ENCODE data around the gene ACTRT3. TPM values are rescaled to one million over a fixed set of nuclear protein-coding genes. Genes with fewer than 3 reads are reported as not detected.
"Not testable (repeated sequence)": the region's sequence is repeated elsewhere in the genome, so short reads cannot be mapped to it uniquely, and the experiment has no call there.

The ACTRT3 gene
- total RNA-seq, 1 donor from 2014 or later, result 2.6 TPM

DNA sequence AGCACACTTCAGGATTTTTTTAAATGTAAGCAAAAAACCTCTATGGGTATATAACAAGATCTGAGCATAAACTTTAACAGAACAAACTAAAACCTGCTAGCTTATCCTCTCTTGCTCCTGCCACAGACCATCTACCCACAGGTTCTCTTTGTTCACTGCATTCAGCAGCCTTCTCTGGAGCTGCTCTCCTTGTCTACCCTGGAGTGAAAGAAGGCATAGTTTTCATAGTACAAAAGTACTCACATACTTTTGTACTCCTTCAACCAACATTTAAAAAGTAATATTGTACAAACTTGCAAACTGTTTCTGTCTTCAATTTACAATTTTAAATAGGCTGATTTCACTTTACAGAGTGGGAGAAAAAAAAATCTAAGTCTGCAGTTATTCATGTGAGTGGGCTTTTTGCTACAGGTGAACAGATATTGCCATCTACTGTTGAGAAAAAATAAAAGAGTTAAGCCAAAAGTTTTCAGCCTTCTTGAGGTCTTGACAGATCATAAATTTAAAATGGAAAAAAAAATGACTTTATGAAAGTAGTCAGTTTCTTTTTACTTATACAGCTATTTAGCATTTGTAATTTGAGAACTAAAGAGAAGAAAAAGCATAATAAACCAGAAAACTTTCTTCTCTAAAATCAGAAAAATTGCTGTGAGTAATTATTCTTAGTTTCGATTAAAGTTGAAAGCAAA, 24.9 kb downstream of the ACTRT3 start:
- Mint-ChIP-seq H3K4me1 (ENCODE audit: unreplicated experiment) (no peaks in the 10 kb centered on the region), H3K9me3 (ENCODE audit: unreplicated experiment) (no peaks in the 10 kb centered on the region), H3K27me3 (ENCODE audit: unreplicated experiment) (no peaks in the 10 kb centered on the region), H3K4me3 (ENCODE audit: unreplicated experiment) (no peak overlapping the region), H3K36me3 (ENCODE audit: low read depth, unreplicated experiment) (no peaks in the 10 kb centered on the region), H3K27ac (ENCODE audit: unreplicated experiment) (no peak overlapping the region)
- DNase-seq (ENCODE audit: low spot score), result no peak
- TF ChIP-seq, protein P1, sequence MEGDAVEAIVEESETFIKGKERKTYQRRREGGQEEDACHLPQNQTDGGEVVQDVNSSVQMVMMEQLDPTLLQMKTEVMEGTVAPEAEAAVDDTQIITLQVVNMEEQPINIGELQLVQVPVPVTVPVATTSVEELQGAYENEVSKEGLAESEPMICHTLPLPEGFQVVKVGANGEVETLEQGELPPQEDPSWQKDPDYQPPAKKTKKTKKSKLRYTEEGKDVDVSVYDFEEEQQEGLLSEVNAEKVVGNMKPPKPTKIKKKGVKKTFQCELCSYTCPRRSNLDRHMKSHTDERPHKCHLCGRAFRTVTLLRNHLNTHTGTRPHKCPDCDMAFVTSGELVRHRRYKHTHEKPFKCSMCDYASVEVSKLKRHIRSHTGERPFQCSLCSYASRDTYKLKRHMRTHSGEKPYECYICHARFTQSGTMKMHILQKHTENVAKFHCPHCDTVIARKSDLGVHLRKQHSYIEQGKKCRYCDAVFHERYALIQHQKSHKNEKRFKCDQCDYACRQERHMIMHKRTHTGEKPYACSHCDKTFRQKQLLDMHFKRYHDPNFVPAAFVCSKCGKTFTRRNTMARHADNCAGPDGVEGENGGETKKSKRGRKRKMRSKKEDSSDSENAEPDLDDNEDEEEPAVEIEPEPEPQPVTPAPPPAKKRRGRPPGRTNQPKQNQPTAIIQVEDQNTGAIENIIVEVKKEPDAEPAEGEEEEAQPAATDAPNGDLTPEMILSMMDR (IDR thresholded peaks at IDR 0.05; ENCODE audit: unreplicated experiment), result no peak

DNA sequence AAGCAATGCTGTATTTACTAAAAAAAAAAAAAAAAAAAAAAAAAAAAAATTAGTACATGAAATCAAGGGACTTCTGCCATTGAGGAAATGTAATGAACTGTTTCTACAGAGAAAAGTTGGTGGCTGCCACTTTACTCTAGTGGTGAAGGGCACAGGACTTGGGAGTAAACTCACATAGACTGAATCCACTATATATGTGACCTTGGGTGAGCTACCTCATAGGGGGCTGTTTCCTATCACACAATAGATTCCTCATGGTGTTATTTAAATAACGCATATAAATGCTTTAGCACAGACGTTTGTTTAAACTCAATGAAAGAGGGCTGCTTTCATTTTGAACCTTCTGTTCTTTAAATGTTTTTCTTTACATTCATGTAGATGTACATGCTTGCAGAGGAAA, 30.3 kb downstream of the ACTRT3 start:
- Mint-ChIP-seq H3K27me3 (ENCODE audit: unreplicated experiment) (peaks cover 2% of the 10 kb centered on the region), H3K9me3 (ENCODE audit: unreplicated experiment) (no peaks in the 10 kb centered on the region), H3K4me1 (ENCODE audit: unreplicated experiment) (no peaks in the 10 kb centered on the region), H3K4me3 (ENCODE audit: unreplicated experiment) (no peak overlapping the region), H3K36me3 (ENCODE audit: low read depth, unreplicated experiment) (no peaks in the 10 kb centered on the region), H3K27ac (ENCODE audit: unreplicated experiment) (no peak overlapping the region)
- TF ChIP-seq, protein P1 (IDR thresholded peaks at IDR 0.05; ENCODE audit: unreplicated experiment), result no peak
- DNase-seq (ENCODE audit: low spot score), result no peak

DNA sequence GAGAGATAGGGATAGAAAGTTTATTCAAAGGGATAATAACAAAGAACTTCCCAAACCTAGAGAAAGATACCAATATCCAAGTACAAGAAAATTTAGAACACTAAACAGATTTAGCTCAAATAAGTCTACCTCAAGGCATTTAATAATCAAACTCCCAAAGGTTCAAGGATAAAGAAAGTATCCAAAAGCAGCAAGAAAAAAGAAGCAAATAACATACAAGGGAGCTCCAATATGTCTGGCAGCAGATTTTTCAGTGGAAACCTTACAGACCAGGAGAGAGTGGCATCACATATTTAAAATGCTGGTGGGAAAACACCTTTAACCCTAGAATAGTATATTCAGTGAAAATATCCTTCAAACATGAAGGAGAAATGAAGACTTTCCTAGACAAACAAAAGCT, 37.5 kb downstream of the ACTRT3 start:
- H3K36me3 Mint-ChIP-seq (ENCODE audit: low read depth, unreplicated experiment); H3K27ac Mint-ChIP-seq (ENCODE audit: unreplicated experiment); H3K4me3 Mint-ChIP-seq (ENCODE audit: unreplicated experiment); H3K4me1 Mint-ChIP-seq (ENCODE audit: unreplicated experiment); H3K27me3 Mint-ChIP-seq (ENCODE audit: unreplicated experiment); H3K9me3 Mint-ChIP-seq (ENCODE audit: unreplicated experiment); DNase-seq (ENCODE audit: low spot score): not testable (repeated sequence)

DNA sequence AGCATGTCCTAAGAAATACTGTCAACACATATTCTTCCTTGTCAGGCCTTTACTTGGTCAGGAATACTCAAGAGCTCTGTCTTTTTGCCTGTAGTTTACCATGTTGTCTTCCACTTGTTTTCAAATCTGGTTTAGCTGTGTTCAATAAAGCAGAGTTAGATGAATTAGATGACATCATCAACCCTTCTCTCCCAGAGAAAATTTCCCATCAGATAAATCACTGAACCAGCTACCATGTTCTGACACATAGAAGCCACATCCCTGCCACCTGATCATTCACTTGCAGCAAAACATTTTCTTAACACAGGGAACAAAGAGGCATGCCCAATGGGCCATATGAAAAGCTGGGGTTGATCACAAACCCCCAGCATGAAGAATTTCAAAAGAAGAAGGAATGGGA, 46.6 kb downstream of the ACTRT3 start:
- Mint-ChIP-seq H3K36me3 (ENCODE audit: low read depth, unreplicated experiment) (no peaks in the 10 kb centered on the region), H3K9me3 (ENCODE audit: unreplicated experiment) (no peaks in the 10 kb centered on the region), H3K27ac (ENCODE audit: unreplicated experiment) (no peak overlapping the region), H3K4me1 (ENCODE audit: unreplicated experiment) (no peaks in the 10 kb centered on the region), H3K4me3 (ENCODE audit: unreplicated experiment) (no peak overlapping the region), H3K27me3 (ENCODE audit: unreplicated experiment) (peaks cover 1% of the 10 kb centered on the region)
- DNase-seq (ENCODE audit: low spot score), result no peak
- TF ChIP-seq, protein P1 (IDR thresholded peaks at IDR 0.05; ENCODE audit: unreplicated experiment), result no peak

DNA sequence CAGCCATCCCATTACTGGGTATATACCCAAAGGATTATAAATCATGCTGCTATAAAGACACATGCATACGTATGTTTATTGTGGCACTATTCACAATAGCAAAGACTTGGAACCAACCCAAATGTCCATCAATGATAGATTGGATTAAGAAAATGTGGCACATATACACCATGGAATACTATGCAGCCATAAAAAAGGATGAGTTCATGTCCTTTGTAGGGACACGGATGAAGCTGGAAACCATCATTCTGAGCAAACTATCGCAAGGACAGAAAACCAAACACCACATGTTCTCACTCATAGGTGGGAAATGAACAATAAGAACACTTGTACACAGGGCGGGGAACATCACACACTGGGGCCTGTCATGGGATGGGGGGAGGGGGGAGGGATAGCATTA, 50.9 kb downstream of the ACTRT3 start:
- not testable (repeated sequence) for H3K4me3 Mint-ChIP-seq (ENCODE audit: unreplicated experiment); DNase-seq (ENCODE audit: low spot score); H3K27ac Mint-ChIP-seq (ENCODE audit: unreplicated experiment); H3K36me3 Mint-ChIP-seq (ENCODE audit: low read depth, unreplicated experiment); H3K27me3 Mint-ChIP-seq (ENCODE audit: unreplicated experiment); H3K4me1 Mint-ChIP-seq (ENCODE audit: unreplicated experiment); H3K9me3 Mint-ChIP-seq (ENCODE audit: unreplicated experiment)

Other genes with a start within 250 kb of the ACTRT3 start
- 164 TPM for gene MECOM, start 105.8 kb downstream of the ACTRT3 start, total RNA-seq (ENCODE audit: unreplicated experiment)
- 3.2 TPM for gene TERC, start 4.5 kb downstream of the ACTRT3 start, total RNA-seq (ENCODE audit: unreplicated experiment)
- gene MYNN, start 3.8 kb upstream of the ACTRT3 start, total RNA-seq (ENCODE audit: unreplicated experiment), result 13.0 TPM
- 0.38 TPM for gene LRRIQ4, start 43.3 kb upstream of the ACTRT3 start, total RNA-seq (ENCODE audit: unreplicated experiment)
- 5.6 TPM for gene LRRC34, start 43.3 kb upstream of the ACTRT3 start, total RNA-seq (ENCODE audit: unreplicated experiment)
- gene LRRC31, start 100.4 kb upstream of the ACTRT3 start, total RNA-seq (ENCODE audit: unreplicated experiment), result 0.23 TPM
- gene SAMD7, start 142.0 kb upstream of the ACTRT3 start, total RNA-seq (ENCODE audit: unreplicated experiment), result not detected
- gene SEC62, start 197.2 kb upstream of the ACTRT3 start, total RNA-seq (ENCODE audit: unreplicated experiment), result 89.3 TPM